Lung (tissue), 12 donors: ENCODE data around the gene ASB2. TPM values are rescaled to one million over a fixed set of nuclear protein-coding genes. Genes with fewer than 3 reads are reported as not detected.

Experiments used
- ATAC-seq: fragments of 200-7000 bp; cut with Tn5 transposase; one replicate; pipeline ENCODE4 v1.9.1; 2020; ENCODE audit warnings: moderate number of reproducible peaks; ENCODE audit not compliant: insufficient read depth, low FRiP score
- DNase-seq, 3 donors: peaks; one replicate each; pipeline ENCODE4 v3.0.0-alpha.2; 2013 to 2017
- H3K27ac ChIP-seq, 2 donors: one replicate each; pipeline ENCODE4 v1.5.1; 2013; ENCODE audit warnings: mild to moderate bottlenecking in 2 of 2, moderate library complexity in 2 of 2, control low read depth in 1 of 2, inconsistent platforms in 1 of 2, low read depth in 1 of 2, low read length in 1 of 2
- H3K27me3 ChIP-seq, 3 donors: one replicate each; pipeline ENCODE4 v1.5.1; 2013; ENCODE audit warnings: low read length in 2 of 3; ENCODE audit not compliant: control insufficient read depth in 3 of 3, insufficient read depth in 3 of 3
- H3K36me3 ChIP-seq, 4 donors: one replicate each; pipeline ENCODE4 v1.5.1; 2013; ENCODE audit warnings: low read length in 4 of 4, mild to moderate bottlenecking in 1 of 4, moderate library complexity in 1 of 4; ENCODE audit not compliant: control insufficient read depth in 4 of 4, insufficient read depth in 4 of 4
- H3K4me1 ChIP-seq, 5 donors: one replicate each; pipeline ENCODE4 v1.5.1; 2013; ENCODE audit warnings: low read length in 5 of 5, mild to moderate bottlenecking in 2 of 5, moderate library complexity in 1 of 5; ENCODE audit not compliant: control insufficient read depth in 5 of 5, insufficient read depth in 5 of 5
- H3K4me3 ChIP-seq: one replicate; pipeline ENCODE4 v1.5.1; 2013; ENCODE audit warnings: mild to moderate bottlenecking, control low read depth, moderate library complexity
- H3K9ac ChIP-seq, 2 donors: one replicate each; pipeline ENCODE4 v1.5.1; 2013; ENCODE audit warnings: low read length in 2 of 2, control low read depth in 1 of 2; ENCODE audit not compliant: insufficient read depth in 1 of 2
- H3K9me3 ChIP-seq, 4 donors: one replicate each; pipeline ENCODE4 v1.5.1; 2013; ENCODE audit warnings: low read length in 3 of 4, mild to moderate bottlenecking in 1 of 4, moderate library complexity in 1 of 4; ENCODE audit not compliant: control insufficient read depth in 4 of 4, insufficient read depth in 3 of 4
- WGBS, 2 donors: extraction: QIAGEN DNeasy Blood & Tissue Kit; methylation state at CpG; one replicate each; pipeline ENCODE4 v1.1.7; 2013; 5-methylcytosine and 5-hydroxymethylcytosine counted together
- polyA plus RNA-seq, 2 donors: library from polyadenylated mRNA; stranded (reverse); fragments of 200-250 nt; gene quantifications; one replicate each; pipeline ENCODE4 v1.2.1, GENCODE V29; 2013
- total RNA-seq, 2 donors: library from RNA; depleted of rRNA in 1 of 2; stranded (reverse); fragments of >200 nt in 1 of 2; gene quantifications; one replicate each; pipeline ENCODE4 v1.2.1, GENCODE V29; 2014 to 2021
- TF ChIP-seq, protein P1 (sequence below): IDR thresholded peaks from 2 replicates; pipeline ENCODE4 v1.5.1; 2012; ENCODE audit warnings: mild to moderate bottlenecking; ENCODE audit errors: control extremely low read depth, extremely low read depth
- donor health status: control.
- donor health status: control.
- donor health status: Bipolar disorder and iron deficiency.
- donor health status: healthy.
- donor health status: DM: yes; HTN: yes; CAD: no.

Gene ASB2
- total and polyA plus RNA-seq, 4 donors: 1.8 to 3.7 (median 2.6) TPM

DNA sequence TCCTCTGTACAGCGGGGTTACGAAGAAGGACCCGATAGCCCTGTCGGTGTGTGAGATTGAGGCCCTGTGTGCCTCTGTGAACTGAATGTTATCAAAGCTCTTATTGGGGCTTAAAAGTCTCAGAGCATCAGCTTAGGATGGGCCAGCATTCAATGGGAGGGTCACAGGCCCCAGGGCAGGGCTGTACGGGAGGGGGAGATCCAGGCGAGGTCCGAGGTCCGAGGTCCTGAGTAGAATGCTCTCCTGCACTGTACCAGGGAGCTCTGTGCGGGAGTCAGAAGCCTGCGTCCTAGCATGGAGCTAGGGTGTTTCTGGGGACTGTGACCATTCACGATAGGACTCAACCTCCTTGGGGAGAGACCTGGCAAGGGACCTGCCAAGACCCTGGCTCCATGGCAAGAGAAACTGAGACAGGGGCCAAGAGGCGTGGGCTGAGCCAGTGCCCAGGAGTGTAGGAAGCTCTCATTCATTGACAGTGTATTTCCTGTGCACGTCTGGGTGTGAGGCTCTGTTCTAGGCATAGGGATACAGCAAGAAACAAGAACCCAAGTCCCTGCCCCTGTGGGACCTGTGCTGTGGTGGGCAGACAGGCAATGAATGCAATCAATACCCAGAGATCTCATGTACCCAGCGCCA lies 61.2 kb downstream of the ASB2 start:
- H3K9me3 ChIP-seq: peaks cover 0 to 7% (median 0%) of the 10 kb centered on the region in 4 donors
- no peaks in the 10 kb centered on the region for H3K27me3 ChIP-seq
- H3K27ac ChIP-seq: no peak overlapping the region
- peaks cover 0 to 3% (median 0%) of the 10 kb centered on the region in 5 donors for H3K4me1 ChIP-seq
- H3K36me3 ChIP-seq: no peaks in the 10 kb centered on the region
- no peak for DNase-seq
- H3K4me3 ChIP-seq: no peak overlapping the region
- ATAC-seq: no peak
- TF ChIP-seq, protein P1, sequence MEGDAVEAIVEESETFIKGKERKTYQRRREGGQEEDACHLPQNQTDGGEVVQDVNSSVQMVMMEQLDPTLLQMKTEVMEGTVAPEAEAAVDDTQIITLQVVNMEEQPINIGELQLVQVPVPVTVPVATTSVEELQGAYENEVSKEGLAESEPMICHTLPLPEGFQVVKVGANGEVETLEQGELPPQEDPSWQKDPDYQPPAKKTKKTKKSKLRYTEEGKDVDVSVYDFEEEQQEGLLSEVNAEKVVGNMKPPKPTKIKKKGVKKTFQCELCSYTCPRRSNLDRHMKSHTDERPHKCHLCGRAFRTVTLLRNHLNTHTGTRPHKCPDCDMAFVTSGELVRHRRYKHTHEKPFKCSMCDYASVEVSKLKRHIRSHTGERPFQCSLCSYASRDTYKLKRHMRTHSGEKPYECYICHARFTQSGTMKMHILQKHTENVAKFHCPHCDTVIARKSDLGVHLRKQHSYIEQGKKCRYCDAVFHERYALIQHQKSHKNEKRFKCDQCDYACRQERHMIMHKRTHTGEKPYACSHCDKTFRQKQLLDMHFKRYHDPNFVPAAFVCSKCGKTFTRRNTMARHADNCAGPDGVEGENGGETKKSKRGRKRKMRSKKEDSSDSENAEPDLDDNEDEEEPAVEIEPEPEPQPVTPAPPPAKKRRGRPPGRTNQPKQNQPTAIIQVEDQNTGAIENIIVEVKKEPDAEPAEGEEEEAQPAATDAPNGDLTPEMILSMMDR: no peak
- H3K9ac ChIP-seq: no peak overlapping the region
- 82 to 87% methylated on average over 14 of the region's 14 CpGs for WGBS, 2 donors

- Histone ChIP-seq H3K4me1 (peaks cover 0 to 3% (median 0%) of the 10 kb centered on the region in 5 donors), H3K4me3 (no peak overlapping the region), H3K27me3 (no peaks in the 10 kb centered on the region), H3K27ac (no peak overlapping the region), H3K9ac (no peak overlapping the region), H3K9me3 (peaks cover 0 to 9% (median 0%) of the 10 kb centered on the region in 4 donors), H3K36me3 (no peaks in the 10 kb centered on the region)
- 83 to 87% methylated on average over 4 of the region's 4 CpGs for WGBS, 2 donors
- ATAC-seq (no peak), DNase-seq (no peak)
- TF ChIP-seq, protein P1: no peak
Measured at GRCh38 chr14:93914278-93914677, 62.1 kb downstream of the ASB2 start.

- 75 to 77% methylated on average over 4 of the region's 4 CpGs for WGBS, 2 donors
- Histone ChIP-seq H3K27ac (no peak overlapping the region), H3K27me3 (no peaks in the 10 kb centered on the region), H3K9ac (no peak overlapping the region), H3K9me3 (peaks cover 0 to 13% (median 0%) of the 10 kb centered on the region in 4 donors), H3K36me3 (no peaks in the 10 kb centered on the region), H3K4me1 (peaks cover 0 to 3% (median 0%) of the 10 kb centered on the region in 5 donors), H3K4me3 (no peak overlapping the region)
- TF ChIP-seq, protein P1: no peak
- ATAC-seq (no peak), DNase-seq (no peak)
Measured at GRCh38 chr14:93912782-93913181, 63.6 kb downstream of the ASB2 start.
